HG02870 (cell line): ENCODE data around the gene EFNA3.

Experiments
- ATAC-seq: cut with Tn5 transposase; IDR thresholded peaks from one replicate; pipeline ENCODE4 v1.9.1; 2021; ENCODE audit warnings: mild to moderate bottlenecking, moderate library complexity; ENCODE audit not compliant: unreplicated experiment

The EFNA3 gene

GRCh38 chr1:155083052-155083541 lies 4.5 kb downstream of the EFNA3 start:
- ATAC-seq = no peak

- peak; percentile 6 for ATAC-seq
Measured at GRCh38 chr1:155083865-155084721, 5.5 kb downstream of the EFNA3 start.

DNA sequence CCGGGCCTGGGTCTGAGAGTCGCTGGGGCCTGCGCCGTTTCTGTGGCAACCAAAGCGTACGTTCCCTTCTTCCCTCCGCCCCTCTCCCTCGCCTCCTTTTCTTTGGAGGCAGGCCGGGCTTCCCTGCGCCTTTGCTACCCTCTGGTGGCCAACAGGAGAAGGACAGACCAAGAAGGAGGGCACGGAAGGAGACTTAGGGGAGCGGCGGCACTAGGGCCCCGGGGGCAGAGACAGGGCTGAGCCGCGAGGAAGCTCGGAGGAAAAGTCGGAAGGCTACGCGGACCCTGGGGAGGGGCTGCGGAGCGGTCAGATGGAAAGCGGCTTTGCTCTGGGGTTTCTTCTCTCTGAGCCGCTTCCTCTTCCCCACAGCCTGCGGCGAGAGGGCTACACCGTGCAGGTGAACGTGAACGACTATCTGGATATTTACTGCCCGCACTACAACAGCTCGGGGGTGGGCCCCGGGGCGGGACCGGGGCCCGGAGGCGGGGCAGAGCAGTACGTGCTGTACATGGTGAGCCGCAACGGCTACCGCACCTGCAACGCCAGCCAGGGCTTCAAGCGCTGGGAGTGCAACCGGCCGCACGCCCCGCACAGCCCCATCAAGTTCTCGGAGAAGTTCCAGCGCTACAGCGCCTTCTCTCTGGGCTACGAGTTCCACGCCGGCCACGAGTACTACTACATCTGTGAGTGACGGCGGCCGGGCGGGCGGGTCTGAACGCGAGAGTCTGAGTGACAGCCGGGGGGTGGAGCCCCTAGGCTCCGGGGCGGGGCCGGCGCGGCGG lies 6.3 kb downstream of the EFNA3 start:
- peak; percentile 72 for ATAC-seq

DNA sequence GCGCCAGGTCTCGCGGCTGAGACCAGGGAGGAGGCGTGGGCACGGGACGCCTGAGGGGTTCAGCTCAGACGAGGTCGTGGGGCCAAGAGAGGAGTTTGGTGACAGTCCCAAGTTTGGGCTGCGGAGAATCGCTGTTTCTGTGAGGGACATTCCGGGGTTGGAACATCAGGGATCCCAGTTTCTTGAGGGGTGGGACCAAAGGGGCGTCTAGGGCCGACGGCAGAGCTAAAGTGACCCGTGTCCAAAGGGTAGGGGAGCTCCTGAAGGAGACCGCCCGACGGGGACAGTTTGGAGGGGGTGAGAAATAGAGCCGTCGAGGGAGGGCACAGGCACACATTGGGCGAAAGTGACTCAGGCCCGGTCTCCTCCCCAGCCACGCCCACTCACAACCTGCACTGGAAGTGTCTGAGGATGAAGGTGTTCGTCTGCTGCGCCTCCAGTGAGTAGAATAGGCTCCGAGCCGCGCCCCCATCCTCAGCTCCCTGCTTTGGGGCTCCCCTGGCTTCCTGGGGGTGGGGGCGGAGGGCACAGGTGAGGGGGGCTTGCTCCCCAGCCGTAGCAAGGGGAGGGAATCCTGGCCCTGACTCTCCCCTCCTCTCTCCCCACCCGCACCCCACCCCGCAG lies 7.0 kb downstream of the EFNA3 start:
- ATAC-seq = no peak

DNA sequence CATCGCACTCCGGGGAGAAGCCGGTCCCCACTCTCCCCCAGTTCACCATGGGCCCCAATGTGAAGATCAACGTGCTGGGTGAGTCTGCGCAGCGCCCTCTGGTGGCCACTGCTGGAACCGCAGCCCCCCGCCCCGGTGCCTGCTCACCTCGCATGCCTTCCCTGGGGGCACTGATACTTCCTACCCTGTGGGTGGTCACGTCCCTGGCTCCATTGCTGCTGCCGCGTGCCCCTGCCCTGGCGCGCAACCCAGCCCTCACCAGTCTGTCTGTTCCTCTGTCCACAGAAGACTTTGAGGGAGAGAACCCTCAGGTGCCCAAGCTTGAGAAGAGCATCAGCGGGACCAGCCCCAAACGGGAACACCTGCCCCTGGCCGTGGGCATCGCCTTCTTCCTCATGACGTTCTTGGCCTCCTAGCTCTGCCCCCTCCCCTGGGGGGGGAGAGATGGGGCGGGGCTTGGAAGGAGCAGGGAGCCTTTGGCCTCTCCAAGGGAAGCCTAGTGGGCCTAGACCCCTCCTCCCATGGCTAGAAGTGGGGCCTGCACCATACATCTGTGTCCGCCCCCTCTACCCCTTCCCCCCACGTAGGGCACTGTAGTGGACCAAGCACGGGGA lies 7.6 kb downstream of the EFNA3 start:
- no peak for ATAC-seq

GRCh38 chr1:155086856-155087535 lies 8.4 kb downstream of the EFNA3 start:
- no peak for ATAC-seq

DNA sequence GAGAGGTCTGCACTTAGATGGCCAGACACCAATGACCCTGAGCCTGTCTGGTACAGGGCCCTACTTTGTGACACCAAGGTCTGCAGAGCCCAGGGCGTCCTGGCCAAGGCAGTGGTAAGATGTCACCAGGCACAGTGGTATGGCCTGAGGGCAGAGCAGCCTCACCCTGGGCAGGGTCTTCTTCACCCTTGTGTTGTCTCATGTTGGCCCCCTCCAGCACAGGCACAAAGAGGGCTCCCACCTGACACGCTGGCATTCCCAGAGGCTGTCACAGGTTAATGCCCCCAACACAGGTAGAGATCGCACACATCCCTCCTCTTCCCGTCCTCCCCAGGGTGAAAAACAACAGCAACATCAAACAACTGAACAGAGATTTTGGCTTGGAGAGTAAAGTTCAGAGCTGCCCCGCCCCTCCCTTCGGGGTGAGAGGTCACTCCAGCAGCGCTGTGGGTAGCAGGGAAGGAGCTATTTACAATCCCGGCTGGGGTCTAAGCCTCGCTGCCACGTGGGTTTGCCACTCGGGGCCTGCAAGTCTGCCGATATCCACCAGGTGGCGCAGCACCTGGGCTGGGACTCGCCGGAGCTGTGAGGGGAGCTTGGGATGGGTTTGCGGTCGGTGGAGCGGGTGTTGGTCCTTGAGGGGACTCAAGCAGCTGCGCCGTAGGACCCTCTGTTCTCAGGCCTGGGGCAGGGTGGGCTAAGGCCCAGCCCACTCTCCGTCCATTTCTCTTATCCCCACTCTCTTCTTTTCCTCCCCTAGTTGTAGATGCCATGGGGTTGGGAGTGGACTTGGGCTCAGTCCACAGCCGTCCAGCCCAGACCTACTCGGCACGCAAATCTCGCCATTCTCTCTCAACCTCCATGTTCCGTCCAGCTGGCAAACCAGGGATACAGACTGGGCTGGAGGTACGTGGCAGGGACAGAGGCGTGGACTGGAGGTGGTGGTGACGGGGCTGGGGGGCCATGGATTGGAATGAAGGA lies 12.7 kb downstream of the EFNA3 start:
- no peak for ATAC-seq

DNA sequence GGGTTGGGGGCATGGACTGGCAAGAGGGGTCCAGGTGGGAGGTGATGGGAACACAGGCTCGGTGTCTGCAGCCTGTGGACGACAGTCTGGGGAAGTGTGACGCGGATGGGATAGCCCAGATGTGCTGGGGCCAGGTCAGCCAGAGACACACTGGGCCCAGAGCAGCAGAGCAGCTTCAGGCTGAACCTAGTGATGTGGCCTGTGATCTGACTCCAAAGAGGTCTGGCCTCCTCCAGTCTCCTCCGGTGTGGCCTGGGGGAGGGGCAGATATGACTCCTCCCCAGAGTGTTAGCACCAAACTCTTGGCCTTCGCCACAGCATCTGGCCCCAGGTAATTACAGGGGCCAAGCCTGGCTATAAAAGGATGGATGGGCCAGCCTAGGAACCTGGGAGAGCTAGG lies 13.5 kb downstream of the EFNA3 start:
- ATAC-seq = no peak

GRCh38 chr1:155092641-155093040 lies 14.0 kb downstream of the EFNA3 start:
- no peak for ATAC-seq

GRCh38 chr1:155093911-155094621 lies 15.4 kb downstream of the EFNA3 start:
- ATAC-seq = no peak

GRCh38 chr1:155094622-155094948 lies 15.9 kb downstream of the EFNA3 start:
- ATAC-seq = no peak

DNA sequence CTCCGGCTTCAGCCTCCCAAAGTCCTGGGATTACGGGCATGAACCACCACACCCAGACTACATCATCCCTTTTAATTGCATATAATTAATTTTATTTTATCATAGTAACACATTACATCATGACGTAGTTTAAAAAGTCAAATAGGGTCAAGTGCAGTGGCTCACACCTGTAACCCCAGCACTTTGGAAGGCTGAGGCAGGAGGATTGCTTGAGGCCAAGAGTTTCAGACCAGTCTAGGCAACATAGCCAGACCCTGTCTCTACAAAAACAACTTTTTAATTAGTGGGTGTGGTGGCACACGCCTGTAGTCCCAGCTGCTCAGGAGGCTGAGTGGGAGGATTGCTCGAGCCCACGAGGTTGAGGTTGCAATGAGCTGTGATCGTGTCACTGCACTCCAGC lies 20.7 kb downstream of the EFNA3 start:
- no peak for ATAC-seq

GRCh38 chr1:155103325-155103724 lies 24.7 kb downstream of the EFNA3 start:
- no peak for ATAC-seq

GRCh38 chr1:155104605-155105534 lies 26.2 kb downstream of the EFNA3 start:
- ATAC-seq = no peak

DNA sequence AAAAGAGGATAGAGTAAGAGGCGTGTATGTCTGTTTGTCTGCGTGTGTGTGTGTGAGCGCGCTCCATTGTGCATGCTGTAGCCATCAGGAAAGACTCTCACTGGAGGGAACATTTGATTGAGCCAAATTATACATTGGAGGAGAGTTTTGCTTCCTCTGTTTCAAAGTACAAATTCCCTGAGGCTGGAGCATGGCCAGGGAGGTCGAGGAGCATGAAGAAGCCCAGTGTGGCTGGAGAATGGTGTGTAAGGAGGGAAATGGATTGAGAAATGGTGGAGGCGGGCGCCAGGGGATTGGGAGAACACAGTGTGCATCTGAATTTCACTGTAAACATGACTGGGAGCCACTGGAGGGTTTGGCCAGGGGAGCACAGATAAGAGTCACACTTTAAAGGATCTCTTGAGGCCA lies 27.0 kb downstream of the EFNA3 start:
- no peak for ATAC-seq

DNA sequence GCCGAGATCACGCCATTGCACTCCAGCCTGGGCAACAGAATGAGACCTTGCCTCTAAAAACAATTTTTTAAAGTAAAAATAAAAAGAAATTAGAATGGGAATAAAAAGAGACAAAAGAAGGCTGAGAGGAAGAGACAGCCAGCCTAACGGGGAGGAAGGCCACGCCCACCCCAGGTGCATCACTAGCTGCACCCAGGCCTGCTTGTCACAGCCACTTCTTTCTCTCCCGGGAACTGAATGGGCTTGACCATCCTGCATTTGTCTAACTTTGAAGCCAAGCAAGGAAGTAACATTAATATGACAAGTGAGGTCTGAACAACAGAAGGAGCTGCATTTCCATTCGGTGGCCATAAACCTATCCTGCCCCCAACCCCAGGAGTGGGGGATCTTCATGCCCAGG lies 28.2 kb downstream of the EFNA3 start:
- ATAC-seq = no peak

DNA sequence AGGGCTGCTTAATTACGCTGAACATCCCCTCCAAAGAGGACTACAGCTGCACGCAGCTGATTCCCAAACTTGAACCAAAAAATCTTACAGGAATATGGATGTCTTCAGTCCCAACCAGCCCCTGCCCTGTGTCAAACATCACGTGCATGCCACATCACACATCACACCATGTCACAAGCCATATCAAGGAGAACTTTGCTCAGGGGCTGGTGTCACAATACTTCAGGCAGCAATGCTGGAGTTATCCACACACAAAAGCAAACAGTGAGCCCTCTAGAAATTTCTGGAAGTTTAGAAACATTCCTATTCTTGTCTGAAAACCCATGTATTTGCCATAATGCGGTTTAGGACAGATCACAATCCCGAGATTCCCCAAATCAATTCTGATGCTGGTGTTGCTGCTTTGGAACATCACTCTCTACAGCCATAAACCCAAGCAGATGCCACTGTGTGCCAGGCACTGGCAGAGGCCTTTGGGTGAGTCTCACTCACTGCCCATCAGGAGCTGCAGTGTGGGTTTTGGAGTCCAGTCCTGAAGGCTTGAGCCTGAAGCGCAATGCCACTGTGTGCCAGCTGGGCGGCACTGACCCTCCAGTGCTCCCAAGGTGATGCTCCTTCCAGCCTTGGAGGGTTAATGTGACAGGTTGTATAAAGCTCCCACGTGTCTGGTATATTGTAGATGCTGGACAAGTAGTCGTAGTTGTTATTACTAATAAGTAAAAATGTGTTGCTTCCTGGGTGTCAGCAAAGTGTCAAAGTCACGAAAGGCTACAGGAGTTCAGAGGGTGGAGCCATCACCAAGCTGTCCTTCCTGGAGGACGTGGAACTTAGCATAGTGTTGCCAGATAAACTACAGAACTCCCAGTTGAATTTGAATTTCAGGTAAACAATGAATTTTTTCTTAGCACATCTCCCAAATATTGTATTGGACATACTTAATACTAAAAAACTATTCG lies 28.9 kb downstream of the EFNA3 start:
- ATAC-seq = no peak
